GM20000 (cell line): Measurements from ENCODE around the gene PPFIA1.
"Not testable (repeated sequence)": the region's sequence is repeated elsewhere in the genome, so short reads cannot be mapped to it uniquely, and the experiment has no call there.

ENCODE experiments used
- DNase-seq: peaks from one replicate; pipeline ENCODE4 v3.0.0; 2012; ENCODE audit warnings: low spot score
- CTCF ChIP-seq: IDR thresholded peaks from 2 replicates; pipeline ENCODE4 v1.5.1; 2012; ENCODE audit warnings: mild to moderate bottlenecking, control low read depth; ENCODE audit errors: extremely low read depth, missing control alignments

PPFIA1 gene

DNA sequence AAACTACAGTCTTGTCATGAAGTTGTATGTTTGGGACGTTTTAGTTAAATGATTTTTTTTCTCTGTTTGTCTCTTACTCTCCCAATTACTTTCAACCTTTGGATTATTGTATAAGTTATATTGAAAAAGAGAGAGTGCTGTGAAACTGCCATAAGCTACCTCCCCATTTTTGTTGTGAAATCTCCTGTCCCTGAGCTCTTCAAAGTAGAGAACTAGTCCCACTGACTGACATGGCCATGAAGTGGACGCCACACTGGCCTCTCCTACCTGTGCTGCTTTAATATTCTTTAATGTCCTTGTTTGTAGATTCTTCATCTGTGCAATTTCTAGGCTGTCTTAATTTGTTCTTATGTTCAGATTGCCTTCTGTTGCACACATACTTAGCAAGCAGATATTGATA lies 56.3 kb downstream of the PPFIA1 start:
- no peak for DNase-seq
- TF ChIP-seq CTCF: no peak

- DNase-seq: peak; percentile 42
- no peak for TF ChIP-seq CTCF
Observed at GRCh38 chr11:70327717-70328116, 57.2 kb downstream of the PPFIA1 start.

DNA sequence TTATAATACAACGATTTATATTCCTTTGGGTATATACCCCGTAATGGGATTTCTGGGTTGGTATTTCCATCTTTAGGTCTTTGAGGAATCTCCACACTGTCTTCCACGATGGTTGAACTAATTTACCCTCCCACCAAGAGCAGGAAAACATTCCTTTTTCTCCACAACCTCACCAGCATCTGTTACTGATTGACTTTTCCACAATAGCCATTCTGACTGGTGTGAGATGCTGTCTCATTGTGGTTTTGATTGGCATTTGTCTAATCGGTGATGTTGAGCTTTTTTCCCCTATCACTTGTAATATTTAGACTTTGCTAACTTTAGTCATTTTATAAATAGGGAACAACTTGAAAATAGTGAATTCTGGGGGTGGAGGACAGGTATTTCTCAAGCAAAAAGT lies 58.1 kb downstream of the PPFIA1 start:
- DNase-seq: no peak
- no peak for TF ChIP-seq CTCF

DNA sequence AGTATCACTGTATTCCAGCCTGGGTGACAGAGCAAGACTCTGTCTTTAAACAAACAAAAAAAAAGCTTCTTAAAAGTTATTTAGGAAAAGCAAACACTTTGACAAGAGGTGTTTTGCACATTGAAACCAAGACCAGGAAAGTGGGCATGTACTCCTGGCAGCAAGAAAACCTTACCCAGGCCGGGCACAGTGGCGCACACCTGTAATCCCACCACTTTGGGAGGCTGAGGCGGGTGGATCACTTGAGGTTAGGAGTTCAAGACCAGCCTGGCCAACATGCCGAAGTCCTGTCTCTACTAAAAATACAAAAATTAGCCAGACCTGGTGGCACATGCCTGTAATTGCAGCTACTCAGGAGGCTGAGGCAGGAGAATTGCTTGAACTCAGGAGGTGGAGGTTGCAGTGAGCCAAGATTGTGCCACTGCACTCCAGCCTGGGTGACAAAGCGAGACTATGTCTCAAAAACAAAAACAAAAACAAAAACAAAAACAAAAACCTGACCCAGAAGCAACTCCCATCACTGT lies 60.9 kb downstream of the PPFIA1 start:
- not testable (repeated sequence) for DNase-seq

DNA sequence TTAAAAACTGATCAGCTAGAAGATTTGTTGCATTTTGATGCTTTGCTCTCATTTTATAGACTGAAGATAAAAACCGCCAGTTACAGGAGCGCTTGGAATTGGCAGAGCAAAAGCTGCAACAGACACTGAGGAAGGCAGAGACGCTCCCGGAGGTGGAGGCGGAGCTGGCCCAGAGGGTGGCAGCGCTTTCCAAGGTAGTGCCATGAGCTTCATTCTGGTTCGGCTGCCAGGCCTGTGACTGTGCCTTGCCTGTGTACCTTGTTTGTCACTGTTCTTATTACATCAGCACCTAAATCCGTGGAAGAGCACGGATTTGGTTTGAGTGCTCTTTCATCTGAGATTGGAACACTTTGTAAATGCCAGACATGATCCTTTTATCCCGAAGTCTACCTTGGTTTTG lies 61.4 kb downstream of the PPFIA1 start:
- no peak for DNase-seq
- TF ChIP-seq CTCF: no peak

DNA sequence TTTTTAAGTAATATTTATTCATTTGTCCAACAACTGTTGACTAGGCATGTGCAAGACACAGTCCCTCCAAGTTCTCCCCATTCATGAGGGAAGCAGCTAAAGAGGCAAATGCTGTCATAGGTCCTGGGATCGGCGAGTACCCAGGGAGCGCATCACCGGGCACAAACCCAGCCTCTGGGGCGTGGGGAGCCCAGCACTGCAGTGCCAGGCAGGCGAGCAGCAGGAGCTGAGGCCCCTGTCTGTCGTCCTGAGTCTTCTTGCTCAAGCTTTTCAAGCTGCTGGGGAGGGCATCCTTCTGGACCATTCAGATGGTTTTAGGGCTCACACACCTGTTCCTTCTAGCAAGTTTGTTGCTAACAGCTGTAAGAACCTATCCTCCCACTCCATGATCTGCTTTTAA lies 62.1 kb downstream of the PPFIA1 start:
- no peak for TF ChIP-seq CTCF

DNA sequence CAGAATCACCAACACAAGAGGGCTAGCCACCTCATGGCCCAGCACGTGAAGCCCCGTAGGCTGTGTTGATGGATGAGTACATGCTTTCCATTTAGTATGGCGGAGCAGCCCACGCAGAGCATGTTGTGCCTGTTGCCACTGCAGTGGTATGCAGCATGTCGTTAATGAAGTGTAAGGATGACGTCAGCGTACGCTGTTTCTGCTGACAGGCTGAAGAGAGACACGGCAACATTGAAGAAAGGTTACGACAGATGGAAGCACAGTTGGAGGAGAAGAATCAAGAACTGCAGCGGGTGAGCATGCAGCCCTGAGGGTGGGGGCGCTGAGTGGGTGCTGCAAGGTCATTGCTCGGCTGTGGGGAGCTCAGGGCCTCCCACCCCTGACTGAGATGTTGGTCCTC lies 62.8 kb downstream of the PPFIA1 start:
- TF ChIP-seq CTCF: no peak
- DNase-seq: no peak

More for the DNA sequence above, 62.1 kb downstream of the PPFIA1 start:
- no peak for DNase-seq

GRCh38 chr11:70334351-70334995 lies 64.0 kb downstream of the PPFIA1 start:
- DNase-seq: no peak

More at GRCh38 chr11:70334351-70334995, 64.0 kb downstream of the PPFIA1 start:
- TF ChIP-seq CTCF: no peak
